Fibroblast of the aortic adventitia (primary cell): ENCODE data around the gene PPFIBP2. TPM values are rescaled to one million over a fixed set of nuclear protein-coding genes. Genes with fewer than 3 reads are reported as not detected.
A peak's percentile ranks its signal among the peaks of the same experiment; 100 is the strongest.

Experiments
- DNase-seq: peaks from one replicate; pipeline ENCODE4 v3.0.0-alpha.2; 2010; ENCODE audit warnings: low read depth
- H3K4me3 ChIP-seq: 2 replicates; pipeline ENCODE4 v1.5.1; 2011; ENCODE audit warnings: low read depth, mild to moderate bottlenecking, control low read depth, low read length, moderate library complexity
- CTCF ChIP-seq: IDR thresholded peaks from 2 replicates; pipeline ENCODE4 v1.5.1; 2011; ENCODE audit warnings: mild to moderate bottlenecking, low read length, control low read depth, inconsistent platforms; ENCODE audit not compliant: insufficient read depth
- total RNA-seq: library from RNA; depleted of rRNA; stranded (reverse); fragments of >200 nt; gene quantifications from 2 replicates; pipeline ENCODE4 v1.2.3, GENCODE V29; 2012; ENCODE audit warnings: low replicate concordance

The PPFIBP2 gene
- total RNA-seq, 1 donor, result 11.7 TPM

- no peak for DNase-seq
- no peak for TF ChIP-seq CTCF
- H3K4me3 ChIP-seq, result no peak overlapping the region
These were observed 55.2 kb downstream of the PPFIBP2 start for GRCh38 chr11:7569044-7569443.

- no peak for DNase-seq
- no peak overlapping the region for H3K4me3 ChIP-seq
- no peak for TF ChIP-seq CTCF
These were observed 56.4 kb downstream of the PPFIBP2 start for GRCh38 chr11:7570241-7570640.

- no peak overlapping the region for H3K4me3 ChIP-seq
- no peak for DNase-seq
- TF ChIP-seq CTCF, result no peak
These were observed 57.2 kb downstream of the PPFIBP2 start for GRCh38 chr11:7570938-7571521.

- DNase-seq, result peak; percentile 82
These were observed 57.8 kb downstream of the PPFIBP2 start for GRCh38 chr11:7571640-7572000.

GRCh38 chr11:7572001-7572712 is 58.4 kb downstream of the PPFIBP2 start:
- no peak overlapping the region for H3K4me3 ChIP-seq
- DNase-seq, result no peak

More at GRCh38 chr11:7571640-7572000, 57.8 kb downstream of the PPFIBP2 start:
- H3K4me3 ChIP-seq, result no peak overlapping the region
- peak; percentile 99 for TF ChIP-seq CTCF

GRCh38 chr11:7573193-7573557 is 59.4 kb downstream of the PPFIBP2 start:
- H3K4me3 ChIP-seq, result no peak overlapping the region
- DNase-seq, result peak; percentile 49
- TF ChIP-seq CTCF, result no peak

More at GRCh38 chr11:7572001-7572712, 58.4 kb downstream of the PPFIBP2 start:
- no peak for TF ChIP-seq CTCF
